ENCODE results near the gene NHLRC1. TPM values are rescaled to one million over a fixed set of nuclear protein-coding genes. Genes with fewer than 3 reads are reported as not detected.

NHLRC1 gene
- total and polyA plus RNA-seq, 2 of the 8 experiments (the other 6 are each of a cell fraction or from before 2014, with no cell fraction given), result 0.57 to 0.58 TPM

DNA sequence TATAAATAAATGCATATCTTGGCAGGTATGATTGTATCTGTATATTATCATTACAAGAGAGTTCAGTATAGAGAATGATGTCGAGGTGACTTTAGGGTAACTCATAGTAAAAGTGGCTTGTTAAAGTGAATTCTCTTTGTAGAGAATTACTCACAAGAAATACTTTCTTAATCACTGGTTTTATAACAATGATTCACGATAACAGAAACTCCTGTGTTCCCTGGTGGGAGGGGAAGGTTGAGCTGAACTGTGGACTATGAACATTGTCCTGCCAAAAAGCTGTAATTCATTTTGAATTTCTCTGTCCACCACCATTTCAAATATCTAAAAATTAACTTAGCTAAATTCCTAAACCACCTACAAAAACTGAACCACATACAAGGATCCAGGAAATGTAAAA, 24.7 kb upstream of the NHLRC1 start (continued):
- no peak for TF ChIP-seq CBX5 (IDR thresholded peaks at IDR 0.05; ENCODE audit: low read depth, low read length)
- no peak for TF ChIP-seq NRF1 (IDR thresholded peaks at IDR 0.05; ENCODE audit: low read depth, low read length)
- TF ChIP-seq BACH1 (IDR thresholded peaks at IDR 0.05; ENCODE audit: low read length), result no peak
